SK-N-SH (cell line): ENCODE results near the gene ZC3H15. TPM values are rescaled to one million over a fixed set of nuclear protein-coding genes. Genes with fewer than 3 reads are reported as not detected.
A peak's percentile ranks its signal among the peaks of the same experiment; 100 is the strongest.

Experiments
- CTCF ChIA-PET: fragments of 300-600, 350-600 bp; formaldehyde crosslinking; extraction: SDS; loops from one replicate; lab custom pipeline; 2021; lab: Yijun Ruan, JAX
- POLR2A ChIA-PET: fragments of 350-600 bp; sonication (Branson Sonifier 250); formaldehyde crosslinking; extraction: SDS; loops from one replicate; lab custom pipeline; 2020; ENCODE audit warnings: antibody characterized with exemption, inconsistent platforms; lab: Yijun Ruan, JAX
- DNase-seq: peaks from one replicate; pipeline ENCODE4 v3.0.0; 2012
- H2AFZ ChIP-seq: fragments of 200-600 bp; sonication (generic); 2 replicates; pipeline ENCODE4 v1.8.1; 2016; ENCODE audit warnings: antibody characterized with exemption, mild to moderate bottlenecking, low read depth
- H3F3A ChIP-seq: fragments of 200-600 bp; sonication (generic); replicated peaks from 2 replicates; pipeline ENCODE3; 2016; ENCODE audit warnings: antibody characterized with exemption, mild to moderate bottlenecking; ENCODE audit not compliant: insufficient read depth
- H3K27ac ChIP-seq, 2 experiments: fragments of 200-500 bp in 1 of 2; fragments of 200-600 bp in 1 of 2; sonication (Bioruptor generic) in 1 of 2; sonication (generic), shearing (Covaris generic) in 1 of 2; 2 replicates each; pipeline versions ENCODE4 v1.5.1 to v1.6.1; 2014 to 2016; ENCODE audit warnings: low read depth in 2 of 2, inconsistent platforms in 1 of 2, low read length in 1 of 2, mild to moderate bottlenecking in 1 of 2, mixed read lengths in 1 of 2
- H3K27me3 ChIP-seq: fragments of 200-600 bp; sonication (generic), shearing (Covaris generic); 2 replicates; pipeline ENCODE4 v1.6.1; 2016; ENCODE audit warnings: mixed run types; ENCODE audit not compliant: insufficient read depth
- H3K36me3 ChIP-seq, 2 experiments: fragments of 200-500 bp in 1 of 2; fragments of 200-600 bp in 1 of 2; sonication (Bioruptor generic) in 1 of 2; sonication (generic) in 1 of 2; replicated peaks in 1 of 2; 2 replicates each; pipeline versions ENCODE3 to v1.5.1; 2014 to 2016; ENCODE audit warnings: low read length in 1 of 2, mild to moderate bottlenecking in 1 of 2; ENCODE audit not compliant: insufficient read depth in 2 of 2, control insufficient read depth in 1 of 2
- H3K4me1 ChIP-seq, 2 experiments: fragments of 200-500 bp in 1 of 2; fragments of 200-600 bp in 1 of 2; sonication (Bioruptor generic) in 1 of 2; sonication (generic), shearing (Covaris generic) in 1 of 2; 2 replicates each; pipeline versions ENCODE4 v1.5.1 to v1.6.1; 2014 to 2016; ENCODE audit warnings: low read depth in 1 of 2, low read length in 1 of 2, mixed run types in 1 of 2; ENCODE audit not compliant: insufficient read depth in 2 of 2, control insufficient read depth in 1 of 2
- H3K4me2 ChIP-seq: fragments of 200-600 bp; sonication (generic), shearing (Covaris generic); 2 replicates; pipeline ENCODE4 v1.6.1; 2017; ENCODE audit warnings: mixed run types
- H3K4me3 ChIP-seq, 2 experiments: fragments of 200-500 bp in 1 of 2; fragments of 200-600 bp in 1 of 2; sonication (Bioruptor generic) in 1 of 2; sonication (generic), shearing (Covaris generic) in 1 of 2; 2 replicates each; pipeline versions ENCODE4 v1.5.1 to v1.8.1; 2014 to 2016; ENCODE audit warnings: low read depth in 2 of 2, inconsistent platforms in 1 of 2, low read length in 1 of 2, mild to moderate bottlenecking in 1 of 2, mixed read lengths in 1 of 2, moderate library complexity in 1 of 2
- H3K79me2 ChIP-seq: fragments of 200-600 bp; sonication (generic); 2 replicates; pipeline ENCODE4 v1.8.1; 2017; ENCODE audit warnings: mild to moderate bottlenecking; ENCODE audit not compliant: insufficient read depth
- H3K9ac ChIP-seq: fragments of 200-600 bp; sonication (generic); 2 replicates; pipeline ENCODE4 v1.6.1; 2017; ENCODE audit warnings: mixed run types
- H3K9me2 ChIP-seq: fragments of 200-600 bp; sonication (generic); 2 replicates; pipeline ENCODE4 v1.6.1; 2017; ENCODE audit warnings: mixed run types
- H3K9me3 ChIP-seq: fragments of 200-600 bp; sonication (generic); 2 replicates; pipeline ENCODE4 v1.6.1; 2017; ENCODE audit warnings: mixed run types, mild to moderate bottlenecking, moderate library complexity
- H4K20me1 ChIP-seq: fragments of 200-600 bp; sonication (generic); 2 replicates; pipeline ENCODE4 v1.6.1; 2017; ENCODE audit warnings: mild to moderate bottlenecking, mixed run types; ENCODE audit not compliant: insufficient read depth
- CHD2 ChIP-seq: fragments of 150-350 bp; IDR thresholded peaks from 2 replicates; pipeline ENCODE4 v1.6.1; 2018; ENCODE audit warnings: low read length; ENCODE audit not compliant: partially characterized antibody
- CTCF ChIP-seq: fragments of 200-600 bp; sonication (generic); IDR thresholded peaks from 2 replicates; pipeline ENCODE4 v1.6.1; 2017; ENCODE audit warnings: antibody characterized with exemption, mild to moderate bottlenecking, moderate library complexity
- EP300 ChIP-seq, 2 experiments: IDR thresholded peaks; 2 replicates each; pipeline versions ENCODE4 v1.4.0 to v1.6.1; 2012; ENCODE audit warnings: borderline replicate concordance in 1 of 2, low read depth in 1 of 2, low read length in 1 of 2
- EZH2phosphoT487 ChIP-seq: fragments of 200-600 bp; sonication (generic); IDR thresholded peaks from 2 replicates; pipeline ENCODE4 v1.6.1; 2017; ENCODE audit warnings: low read depth, mixed run types, mild to moderate bottlenecking, antibody characterized with exemption, moderate library complexity, borderline replicate concordance
- FOSL2 ChIP-seq: IDR thresholded peaks from 2 replicates; pipeline ENCODE4 v1.4.0; 2012; ENCODE audit warnings: low read depth, mild to moderate bottlenecking, moderate library complexity, borderline replicate concordance
- MAX ChIP-seq: IDR thresholded peaks from 2 replicates; pipeline ENCODE4 v1.4.0; 2012; ENCODE audit warnings: low read depth
- MXI1 ChIP-seq: IDR thresholded peaks from 2 replicates; pipeline ENCODE4 v1.6.1; 2012; ENCODE audit warnings: mild to moderate bottlenecking, low read depth, low read length, improper control_type of control experiment
- POLR2AphosphoS5 ChIP-seq: IDR thresholded peaks from 2 replicates; pipeline ENCODE4 v1.6.1; 2012; ENCODE audit warnings: low read depth, low read length
- RCOR1 ChIP-seq: fragments of 150-350 bp; IDR thresholded peaks from 2 replicates; pipeline ENCODE4 v1.6.1; 2017; ENCODE audit warnings: antibody characterized with exemption, low read length
- TAF1 ChIP-seq: IDR thresholded peaks from 2 replicates; pipeline ENCODE4 v1.6.1; 2012; ENCODE audit warnings: low read depth, mild to moderate bottlenecking, low read length, moderate library complexity, borderline replicate concordance
- TCF12 ChIP-seq: IDR thresholded peaks from 2 replicates; pipeline ENCODE4 v1.4.0; 2012
- USF1 ChIP-seq: IDR thresholded peaks from 2 replicates; pipeline ENCODE4 v1.4.0; 2012; ENCODE audit warnings: low read depth, borderline replicate concordance
- YY1 ChIP-seq: IDR thresholded peaks from 2 replicates; pipeline ENCODE4 v1.4.0; 2012; ENCODE audit warnings: low read depth, mild to moderate bottlenecking
- WGBS: methylation state at CpG from one replicate; pipeline ENCODE4 v1.1.6; 2017; ENCODE audit warnings: low lambda C conversion rate; 5-methylcytosine and 5-hydroxymethylcytosine counted together
- polyA plus RNA-seq, 3 experiments: library from polyadenylated mRNA; depleted of rRNA; stranded (reverse); fragments of >200 nt; gene quantifications; 2 replicates each; pipeline ENCODE4 v1.2.3, GENCODE V29; 2012

ZC3H15 gene
- polyA plus RNA-seq, 1 of the 3 experiments (the other 2 are of a cell fraction) = 26.5 TPM

GRCh38 chr2:186554850-186555671, 69.0 kb downstream of the ZC3H15 start:
- Histone ChIP-seq H2AFZ (no peak overlapping the region), H3K9ac (no peak overlapping the region), H3K79me2 (no peaks in the 10 kb centered on the region), H3K4me2 (no peak overlapping the region), H3K9me2 (no peaks in the 10 kb centered on the region), H4K20me1 (no peaks in the 10 kb centered on the region), H3F3A (no peaks in the 10 kb centered on the region), H3K27me3 (no peaks in the 10 kb centered on the region), H3K27ac (no peak overlapping the region), H3K36me3 (no peaks in the 10 kb centered on the region), H3K4me1 (peaks cover 0 to 8% of the 10 kb centered on the region in 2 experiments; a peak in 1 of 4 replicates), H3K9me3 (no peaks in the 10 kb centered on the region), H3K4me3 (no peak overlapping the region)
- ChIA-PET POLR2A (no interaction called here), CTCF (interaction anchor here (1.0 kb wide), 1 partner anchor 34 kb away, joined by 4 read pairs; the partner anchor contains the start of gene ITGAV)
- no peak for DNase-seq
- TF ChIP-seq CTCF (peak; percentile 12; the same call in 1 of the 2 replicates), CHD2 (no peak)
- 75% methylated on average over 8 of the region's 8 CpGs for WGBS

GRCh38 chr2:186558512-186559276, 72.6 kb downstream of the ZC3H15 start:
- ChIA-PET POLR2A (no interaction called here), CTCF (no interaction called here)

More at GRCh38 chr2:186558512-186559276, 72.6 kb downstream of the ZC3H15 start:
- no peaks in the 10 kb centered on the region for H3K9me2 ChIP-seq
- no peak for TF ChIP-seq MAX
- no peak for TF ChIP-seq POLR2AphosphoS5
- no peak for TF ChIP-seq MXI1
- TF ChIP-seq TAF1 = no peak
- no peak for TF ChIP-seq USF1
- no peak for TF ChIP-seq RCOR1
- TF ChIP-seq FOSL2 = 0 out of 2 replicates have a peak, but pooled peaks have one; percentile 8
- TF ChIP-seq EP300 (IDR thresholded peaks at IDR 0.05; ENCODE audit: borderline replicate concordance in 1 of 2, low read depth in 1 of 2, low read length in 1 of 2) = peak in 1 of 2 experiments; percentile 16; a peak in 1 of 4 replicates
- TF ChIP-seq EZH2phosphoT487 = no peak
- TF ChIP-seq TCF12 = peak; percentile 12; the same call in 1 of the 2 replicates
- no peak for TF ChIP-seq YY1
- H4K20me1 ChIP-seq = no peaks in the 10 kb centered on the region
- H3K4me1 ChIP-seq = peaks cover 0 to 8% of the 10 kb centered on the region in 2 experiments; a peak in 2 of 4 replicates
- H3K36me3 ChIP-seq = no peaks in the 10 kb centered on the region
- DNase-seq = no peak
- no peaks in the 10 kb centered on the region for H3K27me3 ChIP-seq
- H3F3A ChIP-seq = no peaks in the 10 kb centered on the region
- H3K79me2 ChIP-seq = no peaks in the 10 kb centered on the region
- WGBS = 52% methylated on average over 2 of the region's 2 CpGs
- H3K27ac ChIP-seq = peak overlapping the region in 1 of 2 experiments; percentile 20; a peak in 1 of 4 replicates
- no peak overlapping the region for H2AFZ ChIP-seq
- H3K9me3 ChIP-seq = no peaks in the 10 kb centered on the region
- H3K4me2 ChIP-seq = no peak overlapping the region
- H3K4me3 ChIP-seq = no peak overlapping the region
- H3K9ac ChIP-seq = no peak overlapping the region

Other genes with a start within 250 kb of the ZC3H15 start
- gene ITGAV, start 103.8 kb downstream of the ZC3H15 start, polyA plus RNA-seq (2012; rRNA removed) = 24.3 and 35.1 TPM in 2 replicates
- 1.6 and 2.5 TPM in 2 replicates for gene FAM171B, start 207.8 kb downstream of the ZC3H15 start, polyA plus RNA-seq (2012; rRNA removed)